ENCODE measurements around the gene HAND2.

Gene HAND2

GRCh38 chr4:173482330-173482931, 47.6 kb downstream of the HAND2 start:
- Histone ChIP-seq H3K27ac (ENCODE audit: low read depth, low read length) (no peak overlapping the region), H3K27me3 (ENCODE audit: control insufficient read depth, insufficient read depth, low read length) (no peaks in the 10 kb centered on the region), H3K36me3 (ENCODE audit: control insufficient read depth, insufficient read depth, low read length) (no peaks in the 10 kb centered on the region), H3K4me1 (ENCODE audit: control insufficient read depth, insufficient read depth, low read length) (no peaks in the 10 kb centered on the region), H3K4me3 (ENCODE audit: low read depth, low read length) (no peak overlapping the region), H3K9me3 (ENCODE audit: control insufficient read depth, insufficient read depth, low read depth, low read length) (peaks cover 3% of the 10 kb centered on the region; the same call in 1 of the 2 replicates), H3K9ac (ENCODE audit: low read length) (no peak overlapping the region)

- Histone ChIP-seq H3K9me3 (ENCODE audit: control insufficient read depth, insufficient read depth, low read depth, low read length) (peaks cover 3% of the 10 kb centered on the region; the same call in 1 of the 2 replicates), H3K36me3 (ENCODE audit: control insufficient read depth, insufficient read depth, low read length) (no peaks in the 10 kb centered on the region), H3K27me3 (ENCODE audit: control insufficient read depth, insufficient read depth, low read length) (no peaks in the 10 kb centered on the region), H3K4me3 (ENCODE audit: low read depth, low read length) (no peak overlapping the region), H3K27ac (ENCODE audit: low read depth, low read length) (no peak overlapping the region), H3K4me1 (ENCODE audit: control insufficient read depth, insufficient read depth, low read length) (no peaks in the 10 kb centered on the region), H3K9ac (ENCODE audit: low read length) (no peak overlapping the region)
Observed at GRCh38 chr4:173478913-173479283, 51.1 kb downstream of the HAND2 start.

DNA sequence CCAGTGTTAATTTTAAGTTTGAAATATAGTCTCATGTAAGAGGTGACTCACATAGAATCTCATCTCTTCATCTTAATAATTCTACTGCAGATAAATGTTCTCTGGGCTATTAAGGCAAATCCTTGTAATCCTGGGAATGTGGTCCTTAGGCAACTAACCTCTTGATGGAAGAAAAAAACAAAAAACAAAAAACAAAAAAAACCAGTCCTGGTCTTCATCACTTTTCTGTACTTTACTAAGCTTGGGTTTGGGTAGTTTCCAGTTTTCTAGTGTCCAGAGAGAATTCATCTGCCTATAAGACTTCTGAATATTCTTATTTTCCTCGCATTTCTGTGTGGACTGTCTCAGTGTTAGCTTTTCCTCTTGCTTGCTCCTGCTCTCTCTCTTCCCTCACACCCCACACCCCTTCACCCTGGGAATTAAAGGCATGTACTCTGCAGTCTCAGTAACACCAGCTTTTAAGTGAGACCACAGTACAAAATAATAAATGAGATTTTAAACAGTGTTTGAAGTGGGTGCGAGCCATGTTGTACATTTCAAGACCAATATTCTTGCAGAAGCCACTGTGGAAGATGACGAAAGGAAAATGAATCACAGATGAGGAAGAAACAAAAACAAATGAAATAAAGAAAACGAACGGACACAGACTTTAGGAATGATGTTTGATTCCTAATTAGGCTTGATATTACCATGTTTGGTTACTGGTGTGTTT, 51.7 kb downstream of the HAND2 start:
- Histone ChIP-seq H3K27me3 (ENCODE audit: control insufficient read depth, insufficient read depth, low read length) (no peaks in the 10 kb centered on the region), H3K4me1 (ENCODE audit: control insufficient read depth, insufficient read depth, low read length) (peaks cover 2% of the 10 kb centered on the region; the same call in 1 of the 2 replicates), H3K27ac (ENCODE audit: low read depth, low read length) (no peak overlapping the region), H3K9me3 (ENCODE audit: control insufficient read depth, insufficient read depth, low read depth, low read length) (peaks cover 3% of the 10 kb centered on the region; the same call in 1 of the 2 replicates), H3K9ac (ENCODE audit: low read length) (no peak overlapping the region), H3K36me3 (ENCODE audit: control insufficient read depth, insufficient read depth, low read length) (no peaks in the 10 kb centered on the region), H3K4me3 (ENCODE audit: low read depth, low read length) (no peak overlapping the region)

DNA sequence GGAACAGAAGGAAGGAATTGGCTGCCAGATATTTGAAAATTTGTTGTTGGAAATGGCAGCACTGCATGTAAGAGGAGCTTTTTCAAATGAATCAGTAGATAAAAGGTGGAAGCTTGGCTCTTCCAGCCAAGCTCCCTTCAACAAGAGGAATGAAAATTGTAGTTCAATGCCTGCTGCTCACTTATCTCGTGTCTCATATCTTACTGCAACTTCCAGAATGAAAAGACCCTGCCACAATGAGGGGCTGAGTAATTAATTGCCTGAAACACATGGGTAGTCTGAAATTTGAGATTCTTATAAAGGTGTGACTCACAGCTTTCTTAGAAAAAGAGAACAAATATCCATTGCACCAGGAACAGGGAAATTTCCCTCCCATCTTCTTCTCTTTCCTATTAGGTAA, 53.0 kb downstream of the HAND2 start:
- Histone ChIP-seq H3K27me3 (ENCODE audit: control insufficient read depth, insufficient read depth, low read length) (no peaks in the 10 kb centered on the region), H3K4me3 (ENCODE audit: low read depth, low read length) (no peak overlapping the region), H3K27ac (ENCODE audit: low read depth, low read length) (no peak overlapping the region)

More for the DNA sequence above, 53.0 kb downstream of the HAND2 start:
- Histone ChIP-seq H3K9ac (ENCODE audit: low read length) (no peak overlapping the region), H3K36me3 (ENCODE audit: control insufficient read depth, insufficient read depth, low read length) (no peaks in the 10 kb centered on the region), H3K9me3 (ENCODE audit: control insufficient read depth, insufficient read depth, low read depth, low read length) (no peaks in the 10 kb centered on the region), H3K4me1 (ENCODE audit: control insufficient read depth, insufficient read depth, low read length) (peaks cover 4% of the 10 kb centered on the region; the same call in 1 of the 2 replicates)
